ENCODE results near the gene PLAAT4. TPM values are rescaled to one million over a fixed set of nuclear protein-coding genes. Genes with fewer than 3 reads are reported as not detected.
"Not testable (repeated sequence)": the region's sequence is repeated elsewhere in the genome, so short reads cannot be mapped to it uniquely, and the experiment has no call there.

Gene PLAAT4
- total and polyA plus RNA-seq, 2 experiments from 2014 or later, result 7.9 to 13.7 TPM

- no peaks in the 10 kb centered on the region for H3K4me1 ChIP-seq (ENCODE audit: insufficient read depth)
- WGBS (ENCODE audit: low lambda C conversion rate, missing lambda C conversion rate), result 91% methylated on average over 2 of the region's 2 CpGs
- H3K79me2 ChIP-seq, result no peaks in the 10 kb centered on the region
- H3K36me3 ChIP-seq (replicated peaks; ENCODE audit: insufficient read depth, low read depth), result no peaks in the 10 kb centered on the region
- H3K4me3 ChIP-seq, result no peak overlapping the region
- H3K9me3 ChIP-seq (ENCODE audit: low read depth), result no peaks in the 10 kb centered on the region
- H3K27me3 ChIP-seq, result no peaks in the 10 kb centered on the region
- no peak overlapping the region for H2AFZ ChIP-seq
- no peaks in the 10 kb centered on the region for H3K9me2 ChIP-seq (replicated peaks; ENCODE audit: insufficient read depth)
- no peak overlapping the region for H3K27ac ChIP-seq
- H4K20me1 ChIP-seq (ENCODE audit: insufficient read depth, poor library complexity, severe bottlenecking), result no peaks in the 10 kb centered on the region
- no peak for TF ChIP-seq EZH2phosphoT487 (IDR thresholded peaks at IDR 0.05; ENCODE audit: low read depth, severe bottlenecking, unreplicated experiment)
- no peak for TF ChIP-seq EZH2 (IDR thresholded peaks at IDR 0.05; ENCODE audit: borderline replicate concordance)
- no peak for TF ChIP-seq CTCF (IDR thresholded peaks at IDR 0.05; ENCODE audit: poor library complexity)
- no peak overlapping the region for H3K4me2 ChIP-seq
- no peak for DNase-seq (ENCODE audit: low spot score)
Observed at GRCh38 chr11:63543711-63544110, 7.1 kb downstream of the PLAAT4 start.

GRCh38 chr11:63547061-63547460, 10.5 kb downstream of the PLAAT4 start:
- no peak for TF ChIP-seq EZH2phosphoT487 (IDR thresholded peaks at IDR 0.05; ENCODE audit: low read depth, severe bottlenecking, unreplicated experiment)
- TF ChIP-seq CTCF (IDR thresholded peaks at IDR 0.05; ENCODE audit: poor library complexity), result no peak
- TF ChIP-seq EZH2 (IDR thresholded peaks at IDR 0.05; ENCODE audit: borderline replicate concordance), result no peak
- no peak for DNase-seq (ENCODE audit: low spot score)
- Histone ChIP-seq H4K20me1 (ENCODE audit: insufficient read depth, poor library complexity, severe bottlenecking) (no peaks in the 10 kb centered on the region), H3K9me3 (ENCODE audit: low read depth) (no peaks in the 10 kb centered on the region), H3K4me1 (ENCODE audit: insufficient read depth) (no peaks in the 10 kb centered on the region), H3K4me2 (no peak overlapping the region), H3K27ac (no peak overlapping the region), H3K27me3 (no peaks in the 10 kb centered on the region), H3K36me3 (replicated peaks; ENCODE audit: insufficient read depth, low read depth) (no peaks in the 10 kb centered on the region), H3K9me2 (replicated peaks; ENCODE audit: insufficient read depth) (no peaks in the 10 kb centered on the region), H3K4me3 (no peak overlapping the region), H3K79me2 (no peaks in the 10 kb centered on the region), H2AFZ (no peak overlapping the region)
- WGBS (ENCODE audit: low lambda C conversion rate, missing lambda C conversion rate), result 55% methylated on average over 1 of the region's 1 CpG

GRCh38 chr11:63548178-63548577, 11.6 kb downstream of the PLAAT4 start:
- 76% methylated on average over 4 of the region's 4 CpGs for WGBS (ENCODE audit: low lambda C conversion rate, missing lambda C conversion rate)
- no peaks in the 10 kb centered on the region for H3K79me2 ChIP-seq
- H3K4me3 ChIP-seq, result no peak overlapping the region
- H4K20me1 ChIP-seq (ENCODE audit: insufficient read depth, poor library complexity, severe bottlenecking), result no peaks in the 10 kb centered on the region
- no peaks in the 10 kb centered on the region for H3K9me2 ChIP-seq (replicated peaks; ENCODE audit: insufficient read depth)
- H3K9me3 ChIP-seq (ENCODE audit: low read depth), result no peaks in the 10 kb centered on the region
- DNase-seq (ENCODE audit: low spot score), result no peak
- H3K36me3 ChIP-seq (replicated peaks; ENCODE audit: insufficient read depth, low read depth), result no peaks in the 10 kb centered on the region
- no peak overlapping the region for H3K4me2 ChIP-seq
- no peak overlapping the region for H2AFZ ChIP-seq
- H3K27me3 ChIP-seq, result no peaks in the 10 kb centered on the region
- H3K4me1 ChIP-seq (ENCODE audit: insufficient read depth), result no peaks in the 10 kb centered on the region
- H3K27ac ChIP-seq, result no peak overlapping the region
- TF ChIP-seq CTCF (IDR thresholded peaks at IDR 0.05; ENCODE audit: poor library complexity) (no peak), EZH2phosphoT487 (IDR thresholded peaks at IDR 0.05; ENCODE audit: low read depth, severe bottlenecking, unreplicated experiment) (no peak)

GRCh38 chr11:63549411-63549810, 12.8 kb downstream of the PLAAT4 start:
- Histone ChIP-seq H3K4me1 (ENCODE audit: insufficient read depth) (no peaks in the 10 kb centered on the region), H3K27ac (no peak overlapping the region), H3K27me3 (no peaks in the 10 kb centered on the region), H3K4me2 (no peak overlapping the region), H3K9me3 (ENCODE audit: low read depth) (no peaks in the 10 kb centered on the region), H3K79me2 (no peaks in the 10 kb centered on the region), H4K20me1 (ENCODE audit: insufficient read depth, poor library complexity, severe bottlenecking) (no peaks in the 10 kb centered on the region), H3K9me2 (replicated peaks; ENCODE audit: insufficient read depth) (no peaks in the 10 kb centered on the region), H2AFZ (no peak overlapping the region), H3K36me3 (replicated peaks; ENCODE audit: insufficient read depth, low read depth) (no peaks in the 10 kb centered on the region), H3K4me3 (no peak overlapping the region)
- TF ChIP-seq CTCF (IDR thresholded peaks at IDR 0.05; ENCODE audit: poor library complexity) (no peak), EZH2 (IDR thresholded peaks at IDR 0.05; ENCODE audit: borderline replicate concordance) (no peak), EZH2phosphoT487 (IDR thresholded peaks at IDR 0.05; ENCODE audit: low read depth, severe bottlenecking, unreplicated experiment) (no peak)
- no peak for DNase-seq (ENCODE audit: low spot score)
- 95% methylated on average over 4 of the region's 4 CpGs for WGBS (ENCODE audit: low lambda C conversion rate, missing lambda C conversion rate)

GRCh38 chr11:63550156-63550700, 13.6 kb downstream of the PLAAT4 start:
- 95% methylated on average over 16 of the region's 31 CpGs for WGBS (ENCODE audit: low lambda C conversion rate, missing lambda C conversion rate)
- not testable (repeated sequence) for H3K4me2 ChIP-seq; H3K9me3 ChIP-seq (ENCODE audit: low read depth); H3K27ac ChIP-seq; H3K27me3 ChIP-seq; H3K4me3 ChIP-seq; H3K79me2 ChIP-seq; DNase-seq (ENCODE audit: low spot score); H3K36me3 ChIP-seq (replicated peaks; ENCODE audit: insufficient read depth, low read depth); H3K4me1 ChIP-seq (ENCODE audit: insufficient read depth); H2AFZ ChIP-seq; H3K9me2 ChIP-seq (replicated peaks; ENCODE audit: insufficient read depth); H4K20me1 ChIP-seq (ENCODE audit: insufficient read depth, poor library complexity, severe bottlenecking)

Data from hepatocyte (in vitro differentiated cells).